GM12875 (cell line): ENCODE data around the gene POLD3.

Source experiments
- H3K4me3 ChIP-seq: one replicate; pipeline ENCODE4 v1.5.1; 2011; ENCODE audit warnings: low read depth, low read length, control low read depth
- TF ChIP-seq, protein P1 (sequence below): IDR thresholded peaks from 2 replicates; pipeline ENCODE4 v1.5.1; 2011; ENCODE audit warnings: low read depth, mild to moderate bottlenecking, control low read depth, inconsistent platforms, low read length, moderate library complexity, borderline replicate concordance; ENCODE audit not compliant: insufficient read depth

Gene POLD3

DNA sequence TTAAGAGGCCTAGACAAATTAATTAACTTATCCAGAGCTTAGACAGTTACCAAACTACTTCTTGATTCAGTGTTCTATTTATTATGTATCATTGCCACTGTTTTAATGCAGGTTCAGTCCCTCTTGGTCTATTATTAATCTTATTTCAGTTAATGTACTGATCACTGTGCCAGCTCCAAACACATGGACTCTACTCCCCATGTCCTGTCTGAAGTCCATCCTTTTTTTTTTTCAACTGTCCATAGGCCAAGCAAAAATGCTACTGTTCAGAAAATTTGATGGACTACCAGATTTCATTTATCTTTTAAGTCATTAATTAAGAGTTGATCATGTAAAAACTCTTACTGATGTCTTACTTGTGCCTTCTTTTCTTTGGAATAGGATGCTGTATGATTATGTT lies 11.9 kb downstream of the POLD3 start:
- TF ChIP-seq, protein P1, sequence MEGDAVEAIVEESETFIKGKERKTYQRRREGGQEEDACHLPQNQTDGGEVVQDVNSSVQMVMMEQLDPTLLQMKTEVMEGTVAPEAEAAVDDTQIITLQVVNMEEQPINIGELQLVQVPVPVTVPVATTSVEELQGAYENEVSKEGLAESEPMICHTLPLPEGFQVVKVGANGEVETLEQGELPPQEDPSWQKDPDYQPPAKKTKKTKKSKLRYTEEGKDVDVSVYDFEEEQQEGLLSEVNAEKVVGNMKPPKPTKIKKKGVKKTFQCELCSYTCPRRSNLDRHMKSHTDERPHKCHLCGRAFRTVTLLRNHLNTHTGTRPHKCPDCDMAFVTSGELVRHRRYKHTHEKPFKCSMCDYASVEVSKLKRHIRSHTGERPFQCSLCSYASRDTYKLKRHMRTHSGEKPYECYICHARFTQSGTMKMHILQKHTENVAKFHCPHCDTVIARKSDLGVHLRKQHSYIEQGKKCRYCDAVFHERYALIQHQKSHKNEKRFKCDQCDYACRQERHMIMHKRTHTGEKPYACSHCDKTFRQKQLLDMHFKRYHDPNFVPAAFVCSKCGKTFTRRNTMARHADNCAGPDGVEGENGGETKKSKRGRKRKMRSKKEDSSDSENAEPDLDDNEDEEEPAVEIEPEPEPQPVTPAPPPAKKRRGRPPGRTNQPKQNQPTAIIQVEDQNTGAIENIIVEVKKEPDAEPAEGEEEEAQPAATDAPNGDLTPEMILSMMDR: no peak

DNA sequence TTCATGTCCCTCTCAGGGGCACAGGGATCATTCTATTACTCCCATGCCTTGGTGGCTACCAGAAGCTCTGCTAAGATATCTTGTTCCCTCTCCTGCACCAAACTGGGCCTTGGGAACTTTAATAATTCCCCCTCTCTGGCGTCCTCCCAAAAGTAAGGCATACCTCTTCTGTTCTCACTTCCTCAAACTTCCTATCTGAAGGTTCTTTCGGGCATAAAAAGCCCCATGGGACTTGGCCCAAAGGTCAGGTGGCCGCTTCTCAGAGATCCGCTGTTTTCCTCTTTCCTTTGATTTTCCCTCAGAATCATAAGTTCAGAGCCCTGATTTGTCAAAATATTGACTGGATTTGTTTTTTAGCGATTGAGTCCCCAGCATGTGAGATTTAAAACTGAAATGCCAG lies 13.0 kb downstream of the POLD3 start:
- no peak overlapping the region for H3K4me3 ChIP-seq
- TF ChIP-seq, protein P1: no peak

More for the DNA sequence above, 11.9 kb downstream of the POLD3 start:
- H3K4me3 ChIP-seq: no peak overlapping the region

DNA sequence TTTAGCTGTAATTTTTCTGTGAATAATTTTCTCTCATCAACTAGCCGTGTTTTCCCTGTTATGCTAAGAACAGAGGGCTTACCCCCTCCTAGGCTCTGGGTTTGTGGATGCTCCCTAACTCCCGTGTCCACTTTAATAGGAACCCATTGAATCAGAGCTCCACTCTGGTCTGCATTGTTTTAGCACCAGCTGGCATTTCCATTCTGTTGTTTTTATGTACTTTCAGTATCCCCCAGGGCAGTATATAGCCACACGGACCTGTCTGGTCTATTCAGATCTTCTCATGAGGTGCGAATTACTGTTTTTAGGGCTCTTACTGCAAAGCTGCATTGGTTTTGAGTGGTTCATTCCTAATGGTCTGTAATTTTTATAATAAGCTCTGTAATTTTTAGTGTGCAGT lies 16.0 kb downstream of the POLD3 start:
- no peak overlapping the region for H3K4me3 ChIP-seq
- TF ChIP-seq, protein P1: no peak

DNA sequence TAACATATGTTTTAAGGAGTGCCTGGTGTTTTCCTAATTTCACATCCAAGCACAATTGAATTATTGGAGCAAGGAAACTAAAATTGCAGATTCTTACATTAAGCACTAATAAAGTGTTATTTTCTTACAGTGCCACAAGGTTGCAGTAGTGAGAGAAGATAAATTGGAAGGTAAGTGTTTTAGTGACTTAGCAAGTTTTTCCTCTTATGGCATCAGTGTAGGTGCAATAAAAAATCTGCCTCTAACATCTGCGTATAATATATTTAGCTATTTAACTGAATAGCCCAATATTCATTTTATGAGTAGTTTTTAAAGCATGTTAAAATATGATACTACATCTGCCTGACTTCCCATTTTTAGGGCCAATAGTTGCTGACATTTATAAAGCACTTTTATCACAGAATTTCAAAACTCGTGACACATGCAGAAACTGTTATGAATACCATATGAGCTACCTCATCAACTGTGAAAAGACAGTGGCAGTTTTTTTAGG lies 19.0 kb downstream of the POLD3 start:
- TF ChIP-seq, protein P1: peak; percentile 25; the same call in 1 of the 2 replicates
- H3K4me3 ChIP-seq: no peak overlapping the region

DNA sequence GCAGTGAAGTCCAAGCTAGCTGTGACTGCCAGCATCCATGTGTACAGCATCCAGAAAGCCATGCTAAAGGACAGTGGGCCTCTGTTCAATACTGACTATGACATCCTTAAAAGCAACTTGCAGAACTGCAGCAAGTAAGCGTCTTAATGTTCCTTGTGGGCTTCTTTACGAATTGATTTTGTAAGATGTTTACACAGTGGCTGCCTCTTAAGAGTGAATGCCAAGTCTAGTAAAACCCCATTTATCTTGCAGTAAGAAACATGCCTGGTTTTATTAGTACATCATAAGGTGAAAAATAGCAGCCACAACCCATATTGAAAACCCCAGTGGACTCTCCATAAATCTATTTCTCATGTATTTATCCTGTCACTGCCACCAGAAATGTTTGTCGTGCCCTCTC lies 20.5 kb downstream of the POLD3 start:
- TF ChIP-seq, protein P1: no peak
- no peak overlapping the region for H3K4me3 ChIP-seq

DNA sequence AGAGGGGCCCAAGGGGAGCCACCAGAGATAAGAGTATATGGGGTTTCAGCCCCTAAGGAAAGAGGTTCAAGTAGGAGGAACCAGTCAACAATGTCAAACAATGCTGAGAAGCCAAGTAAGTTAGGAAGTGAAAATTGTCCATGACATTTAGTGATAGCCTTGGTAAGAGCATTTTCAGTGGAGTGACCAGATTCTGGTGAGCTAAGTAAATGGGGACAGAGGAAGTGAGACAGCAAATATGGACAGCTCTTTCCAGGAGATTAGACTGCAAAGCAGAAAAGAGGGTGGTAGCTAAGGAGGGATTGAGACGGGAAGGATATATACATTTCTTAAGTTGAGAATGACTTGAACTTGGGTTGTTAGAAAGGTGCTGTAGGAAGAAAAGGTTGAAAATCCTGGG lies 22.9 kb downstream of the POLD3 start:
- TF ChIP-seq, protein P1: no peak
- no peak overlapping the region for H3K4me3 ChIP-seq

DNA sequence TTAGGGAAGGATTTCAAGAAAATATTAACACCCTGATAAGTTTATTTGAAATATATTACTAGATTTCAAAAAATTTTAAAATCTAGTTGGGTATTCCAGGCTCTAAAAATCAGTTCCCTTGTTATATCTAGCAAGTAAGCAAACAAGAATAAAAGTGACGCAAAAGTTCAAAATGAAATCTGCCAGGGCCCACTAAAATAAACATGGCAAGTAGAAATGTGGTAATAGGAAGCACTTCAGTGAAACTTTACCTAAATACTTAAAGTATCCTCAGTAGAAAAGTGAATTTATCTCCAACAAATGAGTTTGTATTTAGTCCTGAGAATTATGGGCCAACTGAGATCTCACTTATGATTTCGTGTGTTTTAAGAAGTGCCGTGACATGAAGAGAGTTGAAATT lies 23.6 kb downstream of the POLD3 start:
- TF ChIP-seq, protein P1: no peak
- H3K4me3 ChIP-seq: no peak overlapping the region
